ENCODE results near the gene DQX1.

GRCh38 chr2:74573747-74574562 lies 47.9 kb upstream of the DQX1 start:
- TF ChIP-seq, protein P1, sequence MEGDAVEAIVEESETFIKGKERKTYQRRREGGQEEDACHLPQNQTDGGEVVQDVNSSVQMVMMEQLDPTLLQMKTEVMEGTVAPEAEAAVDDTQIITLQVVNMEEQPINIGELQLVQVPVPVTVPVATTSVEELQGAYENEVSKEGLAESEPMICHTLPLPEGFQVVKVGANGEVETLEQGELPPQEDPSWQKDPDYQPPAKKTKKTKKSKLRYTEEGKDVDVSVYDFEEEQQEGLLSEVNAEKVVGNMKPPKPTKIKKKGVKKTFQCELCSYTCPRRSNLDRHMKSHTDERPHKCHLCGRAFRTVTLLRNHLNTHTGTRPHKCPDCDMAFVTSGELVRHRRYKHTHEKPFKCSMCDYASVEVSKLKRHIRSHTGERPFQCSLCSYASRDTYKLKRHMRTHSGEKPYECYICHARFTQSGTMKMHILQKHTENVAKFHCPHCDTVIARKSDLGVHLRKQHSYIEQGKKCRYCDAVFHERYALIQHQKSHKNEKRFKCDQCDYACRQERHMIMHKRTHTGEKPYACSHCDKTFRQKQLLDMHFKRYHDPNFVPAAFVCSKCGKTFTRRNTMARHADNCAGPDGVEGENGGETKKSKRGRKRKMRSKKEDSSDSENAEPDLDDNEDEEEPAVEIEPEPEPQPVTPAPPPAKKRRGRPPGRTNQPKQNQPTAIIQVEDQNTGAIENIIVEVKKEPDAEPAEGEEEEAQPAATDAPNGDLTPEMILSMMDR (IDR thresholded peaks at IDR 0.05) = no peak
- TF ChIP-seq POLR2AphosphoS5 (IDR thresholded peaks at IDR 0.05) (no peak), EP300 (IDR thresholded peaks at IDR 0.05) (no peak), POLR2A (IDR thresholded peaks at IDR 0.05) (no peak)

Data from suprapubic skin (tissue), 4 donors.